ENCODE data around the gene KIAA1755. TPM values are rescaled to one million over a fixed set of nuclear protein-coding genes. Genes with fewer than 3 reads are reported as not detected.
"Not testable (repeated sequence)": the region's sequence is repeated elsewhere in the genome, so short reads cannot be mapped to it uniquely, and the experiment has no call there.

KIAA1755 gene
- total RNA-seq, 1 donor from 2014 or later = 0.22 TPM

GRCh38 chr20:38290829-38291814 is 30.6 kb upstream of the KIAA1755 start:
- Histone ChIP-seq H3K27me3 (no peaks in the 10 kb centered on the region), H2AFZ (replicated peaks) (peak overlapping the region; percentile 84), H3K9me3 (ENCODE audit: low read depth) (no peaks in the 10 kb centered on the region), H3K4me2 (no peak overlapping the region), H3K27ac (no peak overlapping the region), H3K4me3 (no peak overlapping the region), H3K79me2 (ENCODE audit: low read depth) (no peaks in the 10 kb centered on the region), H3K4me1 (peaks cover 18% of the 10 kb centered on the region), H3K9ac (no peak overlapping the region), H4K20me1 (ENCODE audit: low read depth) (no peaks in the 10 kb centered on the region), H3K36me3 (no peaks in the 10 kb centered on the region), H3F3A (ENCODE audit: low read depth) (no peaks in the 10 kb centered on the region)
- Mint-ChIP-seq H3K4me3 (peak overlapping the region; percentile 44), H3K27ac (peak overlapping the region; percentile 87), H3K36me3 (no peaks in the 10 kb centered on the region), H3K9me3 (peaks cover 2% of the 10 kb centered on the region), H3K4me1 (peaks cover 43% of the 10 kb centered on the region), H3K27me3 (ENCODE audit: insufficient read depth, low read depth) (peaks cover 6% of the 10 kb centered on the region)
- TF ChIP-seq EZH2phosphoT487 (IDR thresholded peaks at IDR 0.05) (no peak), CTCF (IDR thresholded peaks at IDR 0.05) (peak; percentile 65)
- peak; percentile 77 for DNase-seq (ENCODE audit: low spot score)

GRCh38 chr20:38286586-38287531 is 26.3 kb upstream of the KIAA1755 start:
- H3K9me3 ChIP-seq (ENCODE audit: low read depth) = no peaks in the 10 kb centered on the region
- no peaks in the 10 kb centered on the region for H3K79me2 ChIP-seq (ENCODE audit: low read depth)
- H3F3A ChIP-seq (ENCODE audit: low read depth) = no peaks in the 10 kb centered on the region
- no peak overlapping the region for H3K4me3 ChIP-seq
- peak overlapping the region; percentile 27 for H3K27ac Mint-ChIP-seq
- H3K4me3 Mint-ChIP-seq = no peak overlapping the region
- H3K27me3 ChIP-seq = no peaks in the 10 kb centered on the region
- H3K36me3 Mint-ChIP-seq = no peaks in the 10 kb centered on the region
- DNase-seq (ENCODE audit: low spot score) = no peak
- no peak overlapping the region for H3K9ac ChIP-seq
- peak overlapping the region; percentile 50 for H2AFZ ChIP-seq (replicated peaks)
- peaks cover 29% of the 10 kb centered on the region for H3K4me1 Mint-ChIP-seq
- H3K27ac ChIP-seq = no peak overlapping the region
- H3K9me3 Mint-ChIP-seq = peaks cover 12% of the 10 kb centered on the region
- no peaks in the 10 kb centered on the region for H3K36me3 ChIP-seq
- H4K20me1 ChIP-seq (ENCODE audit: low read depth) = no peaks in the 10 kb centered on the region
- H3K27me3 Mint-ChIP-seq (ENCODE audit: insufficient read depth, low read depth) = peaks cover 4% of the 10 kb centered on the region
- TF ChIP-seq EZH2 (IDR thresholded peaks at IDR 0.05) (no peak), CTCF (IDR thresholded peaks at IDR 0.05) (no peak), EZH2phosphoT487 (IDR thresholded peaks at IDR 0.05) (no peak)
- peak overlapping the region; percentile 13 for H3K4me2 ChIP-seq
- H3K4me1 ChIP-seq = peaks cover 8% of the 10 kb centered on the region

- Histone ChIP-seq H3K27me3 (no peaks in the 10 kb centered on the region), H3K27ac (no peak overlapping the region), H3K79me2 (ENCODE audit: low read depth) (no peaks in the 10 kb centered on the region), H3K4me3 (no peak overlapping the region), H3K9me3 (ENCODE audit: low read depth) (no peaks in the 10 kb centered on the region), H2AFZ (replicated peaks) (no peak overlapping the region), H3F3A (ENCODE audit: low read depth) (no peaks in the 10 kb centered on the region), H3K9ac (no peak overlapping the region), H3K4me2 (no peak overlapping the region), H4K20me1 (ENCODE audit: low read depth) (no peaks in the 10 kb centered on the region), H3K36me3 (no peaks in the 10 kb centered on the region), H3K4me1 (peaks cover 8% of the 10 kb centered on the region)
- peaks cover 19% of the 10 kb centered on the region for H3K9me3 Mint-ChIP-seq
- peaks cover 4% of the 10 kb centered on the region for H3K27me3 Mint-ChIP-seq (ENCODE audit: insufficient read depth, low read depth)
- TF ChIP-seq CTCF (IDR thresholded peaks at IDR 0.05) (no peak), EZH2 (IDR thresholded peaks at IDR 0.05) (no peak), EZH2phosphoT487 (IDR thresholded peaks at IDR 0.05) (no peak)
- no peak overlapping the region for H3K4me3 Mint-ChIP-seq
- peaks cover 20% of the 10 kb centered on the region for H3K4me1 Mint-ChIP-seq
- H3K27ac Mint-ChIP-seq = no peak overlapping the region
- H3K36me3 Mint-ChIP-seq = no peaks in the 10 kb centered on the region
- no peak for DNase-seq (ENCODE audit: low spot score)
Observed at GRCh38 chr20:38284893-38285444, 24.4 kb upstream of the KIAA1755 start.

GRCh38 chr20:38284066-38284650 is 23.6 kb upstream of the KIAA1755 start:
- Mint-ChIP-seq H3K4me1 (peaks cover 26% of the 10 kb centered on the region), H3K9me3 (peaks cover 19% of the 10 kb centered on the region)
- not testable (repeated sequence) for H3K4me3 ChIP-seq; H3K27ac Mint-ChIP-seq; H3K27me3 Mint-ChIP-seq (ENCODE audit: insufficient read depth, low read depth); H3K27me3 ChIP-seq; H3K36me3 ChIP-seq; H2AFZ ChIP-seq (replicated peaks); H3K9ac ChIP-seq; H3K27ac ChIP-seq; H4K20me1 ChIP-seq (ENCODE audit: low read depth); H3K4me2 ChIP-seq; H3K4me1 ChIP-seq; H3K4me3 Mint-ChIP-seq; H3K79me2 ChIP-seq (ENCODE audit: low read depth); H3F3A ChIP-seq (ENCODE audit: low read depth); DNase-seq (ENCODE audit: low spot score); H3K36me3 Mint-ChIP-seq; H3K9me3 ChIP-seq (ENCODE audit: low read depth)

Data from neural progenitor cell (in vitro differentiated cells).